Measurements from ENCODE around the gene FXR1. TPM values are rescaled to one million over a fixed set of nuclear protein-coding genes. Genes with fewer than 3 reads are reported as not detected.

Gene FXR1
- total RNA-seq, 1 experiment from 2014 or later = 215 TPM

- no peaks in the 10 kb centered on the region for H3K27me3 ChIP-seq (ENCODE audit: insufficient read depth, low read length)
- no peak for TF ChIP-seq EZH2phosphoT487 (IDR thresholded peaks at IDR 0.05; ENCODE audit: borderline replicate concordance)
- intact Hi-C loops (cut with micrococcal nuclease) = no loop called here
- H2AFZ ChIP-seq (ENCODE audit: low read depth, low read length, poor library complexity, severe bottlenecking) = no peak overlapping the region
- ChIA-PET POLR2A (no interaction called here), RAD21 (ENCODE audit: low non-redundant PET in 1 of 2, low total read pairs in 2 of 2, uncharacterized antibody in 2 of 2, unreplicated experiment in 2 of 2) (no interaction called here), CTCF (no interaction called here)
- no TSS peak for BruUV-seq (replicated peaks)
- peaks cover 37% of the 10 kb centered on the region for H3K79me2 ChIP-seq (ENCODE audit: insufficient read depth, low read length)
- no peak overlapping the region for H3K4me2 ChIP-seq (ENCODE audit: low read length)
- H3K4me3 ChIP-seq (replicated peaks in 1 of 2; ENCODE audit: low read depth in 1 of 2, low read length in 2 of 2) = no peak overlapping the region
- no peak for DNase-seq (ENCODE audit: low read depth, low spot score)
- H3K36me3 ChIP-seq (ENCODE audit: control insufficient read depth in 1 of 2, insufficient read depth in 2 of 2, low read length in 2 of 2) = peaks cover 19 to 30% of the 10 kb centered on the region in 2 experiments; a peak in 3 of 4 replicates
- H4K20me1 ChIP-seq (ENCODE audit: insufficient read depth) = peaks cover 10% of the 10 kb centered on the region
- H3K9me3 ChIP-seq (ENCODE audit: control insufficient read depth in 1 of 2, insufficient read depth in 1 of 2, low read depth in 1 of 2, low read length in 2 of 2) = no peaks in the 10 kb centered on the region
- no peak overlapping the region for H3K27ac ChIP-seq (ENCODE audit: low read depth, low read length)
- H3K9me2 ChIP-seq (ENCODE audit: insufficient read depth) = no peaks in the 10 kb centered on the region
- no peak overlapping the region for H3K9ac ChIP-seq (ENCODE audit: low read length)
- no peaks in the 10 kb centered on the region for H3K4me1 ChIP-seq (ENCODE audit: control insufficient read depth in 1 of 2, insufficient read depth in 2 of 2, low read length in 2 of 2)
- ATAC-seq = no peak
Measured at GRCh38 chr3:180973543-180973942, 61.1 kb downstream of the FXR1 start.

GRCh38 chr3:180974286-180974685 is 61.8 kb downstream of the FXR1 start:
- Histone ChIP-seq H3K9me3 (ENCODE audit: control insufficient read depth in 1 of 2, insufficient read depth in 1 of 2, low read depth in 1 of 2, low read length in 2 of 2) (no peaks in the 10 kb centered on the region), H4K20me1 (ENCODE audit: insufficient read depth) (peaks cover 10% of the 10 kb centered on the region), H3K4me3 (replicated peaks in 1 of 2; ENCODE audit: low read depth in 1 of 2, low read length in 2 of 2) (no peak overlapping the region), H3K9ac (ENCODE audit: low read length) (no peak overlapping the region), H3K4me1 (ENCODE audit: control insufficient read depth in 1 of 2, insufficient read depth in 2 of 2, low read length in 2 of 2) (no peaks in the 10 kb centered on the region), H3K79me2 (ENCODE audit: insufficient read depth, low read length) (peaks cover 35% of the 10 kb centered on the region), H3K36me3 (ENCODE audit: control insufficient read depth in 1 of 2, insufficient read depth in 2 of 2, low read length in 2 of 2) (peaks cover 16 to 27% of the 10 kb centered on the region in 2 experiments; a peak in 3 of 4 replicates), H3K9me2 (ENCODE audit: insufficient read depth) (no peaks in the 10 kb centered on the region), H3K27ac (ENCODE audit: low read depth, low read length) (no peak overlapping the region), H3K4me2 (ENCODE audit: low read length) (no peak overlapping the region), H2AFZ (ENCODE audit: low read depth, low read length, poor library complexity, severe bottlenecking) (no peak overlapping the region), H3K27me3 (ENCODE audit: insufficient read depth, low read length) (no peaks in the 10 kb centered on the region)
- POLR2A ChIA-PET = no interaction called here
- RAD21 ChIA-PET (ENCODE audit: low non-redundant PET in 1 of 2, low total read pairs in 2 of 2, uncharacterized antibody in 2 of 2, unreplicated experiment in 2 of 2) = no interaction called here
- no TSS peak for BruUV-seq (replicated peaks)
- DNase-seq (ENCODE audit: low read depth, low spot score) = no peak
- TF ChIP-seq SP1 (IDR thresholded peaks at IDR 0.05; ENCODE audit: low read depth) (no peak), EGR1 (IDR thresholded peaks at IDR 0.05; ENCODE audit: low read depth) (no peak), YY1 (IDR thresholded peaks at IDR 0.05; ENCODE audit: extremely low read depth, insufficient replicate concordance, low read depth, low read length) (no peak), REST (IDR thresholded peaks at IDR 0.05; ENCODE audit: low read depth) (no peak)
- CTCF ChIA-PET = no interaction called here
- intact Hi-C loops (cut with micrococcal nuclease) = no loop called here
- no peak for ATAC-seq

Data from HCT116 (cell line).